Cardiac muscle cell (in vitro differentiated cells and primary cell): Measurements from ENCODE around the gene CLEC4M. TPM values are rescaled to one million over a fixed set of nuclear protein-coding genes. Genes with fewer than 3 reads are reported as not detected.
"Not testable (repeated sequence)": the region's sequence is repeated elsewhere in the genome, so short reads cannot be mapped to it uniquely, and the experiment has no call there.

ENCODE experiments used
- DNase-seq, 2 donors: peaks; one replicate each; pipeline versions ENCODE4 v3.0.0 to v3.0.0-alpha.2; 2010 to 2017; ENCODE audit warnings: low read depth in 1 of 2, low spot score in 1 of 2
- H3K27ac ChIP-seq: fragments of 200-600 bp; sonication (generic); 2 replicates; pipeline ENCODE4 v1.5.1; 2016
- H3K27me3 ChIP-seq: fragments of 200-600 bp; sonication (generic); 2 replicates; pipeline ENCODE4 v1.6.0; 2016; ENCODE audit warnings: control low read depth
- H3K36me3 ChIP-seq: fragments of 200-600 bp; sonication (generic); 2 replicates; pipeline ENCODE4 v1.5.1; 2016; ENCODE audit warnings: control low read depth
- H3K4me1 ChIP-seq: fragments of 200-600 bp; sonication (generic); 2 replicates; pipeline ENCODE4 v1.8.1; 2017; ENCODE audit warnings: low read depth, mild to moderate bottlenecking, mixed run types
- H3K4me3 ChIP-seq: fragments of 200-600 bp; sonication (generic); 2 replicates; pipeline ENCODE4 v1.5.1; 2016; ENCODE audit warnings: mild to moderate bottlenecking
- H3K9me3 ChIP-seq: fragments of 200-600 bp; sonication (generic); 2 replicates; pipeline ENCODE4 v1.5.1; 2017; ENCODE audit warnings: low read depth, mild to moderate bottlenecking, control low read depth
- polyA plus RNA-seq: library from polyadenylated mRNA; unstranded; fragments of >200 nt; fragmentation: Nextera tagmentation; extraction: Ambion mirVana; gene quantifications from 2 replicates; pipeline ENCODE4 v1.2.1, GENCODE V29; 2016
- total RNA-seq: library from RNA; depleted of rRNA; stranded (reverse); fragments of >200 nt; gene quantifications from 2 replicates; pipeline ENCODE4 v1.2.3, GENCODE V29; 2016
- TF ChIP-seq, protein P1 (sequence below): IDR thresholded peaks from 2 replicates; pipeline ENCODE4 v1.5.1; 2012; ENCODE audit warnings: low read depth, mild to moderate bottlenecking, low read length

Gene CLEC4M
- total and polyA plus RNA-seq, 2 experiments from 2014 or later = 0.48 to 0.54 TPM

DNA sequence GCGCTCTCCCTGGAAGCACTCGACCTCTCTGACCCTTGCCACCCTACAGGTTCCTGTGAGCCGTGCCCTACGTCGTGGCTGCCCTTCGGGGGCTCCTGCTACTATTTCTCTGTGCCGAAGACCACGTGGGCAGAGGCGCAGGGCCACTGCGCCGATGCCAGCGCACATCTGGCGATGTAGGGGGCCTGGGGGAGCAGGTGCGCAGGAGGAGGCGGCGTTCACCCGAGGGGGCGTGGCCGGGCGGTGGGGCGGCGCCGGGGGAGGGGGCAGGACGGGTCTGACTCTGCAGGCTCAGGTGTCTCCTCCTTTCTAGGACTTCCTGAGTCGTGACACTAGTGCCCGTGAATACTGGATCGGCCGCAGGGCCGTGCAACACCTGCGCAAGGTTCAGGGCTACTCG, 26.4 kb downstream of the CLEC4M start:
- Histone ChIP-seq H3K9me3 (no peaks in the 10 kb centered on the region), H3K27ac (no peak overlapping the region), H3K36me3 (no peaks in the 10 kb centered on the region), H3K4me3 (no peak overlapping the region), H3K27me3 (peaks cover 65% of the 10 kb centered on the region), H3K4me1 (no peaks in the 10 kb centered on the region)
- TF ChIP-seq, protein P1, sequence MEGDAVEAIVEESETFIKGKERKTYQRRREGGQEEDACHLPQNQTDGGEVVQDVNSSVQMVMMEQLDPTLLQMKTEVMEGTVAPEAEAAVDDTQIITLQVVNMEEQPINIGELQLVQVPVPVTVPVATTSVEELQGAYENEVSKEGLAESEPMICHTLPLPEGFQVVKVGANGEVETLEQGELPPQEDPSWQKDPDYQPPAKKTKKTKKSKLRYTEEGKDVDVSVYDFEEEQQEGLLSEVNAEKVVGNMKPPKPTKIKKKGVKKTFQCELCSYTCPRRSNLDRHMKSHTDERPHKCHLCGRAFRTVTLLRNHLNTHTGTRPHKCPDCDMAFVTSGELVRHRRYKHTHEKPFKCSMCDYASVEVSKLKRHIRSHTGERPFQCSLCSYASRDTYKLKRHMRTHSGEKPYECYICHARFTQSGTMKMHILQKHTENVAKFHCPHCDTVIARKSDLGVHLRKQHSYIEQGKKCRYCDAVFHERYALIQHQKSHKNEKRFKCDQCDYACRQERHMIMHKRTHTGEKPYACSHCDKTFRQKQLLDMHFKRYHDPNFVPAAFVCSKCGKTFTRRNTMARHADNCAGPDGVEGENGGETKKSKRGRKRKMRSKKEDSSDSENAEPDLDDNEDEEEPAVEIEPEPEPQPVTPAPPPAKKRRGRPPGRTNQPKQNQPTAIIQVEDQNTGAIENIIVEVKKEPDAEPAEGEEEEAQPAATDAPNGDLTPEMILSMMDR = no peak
- DNase-seq = no peak

DNA sequence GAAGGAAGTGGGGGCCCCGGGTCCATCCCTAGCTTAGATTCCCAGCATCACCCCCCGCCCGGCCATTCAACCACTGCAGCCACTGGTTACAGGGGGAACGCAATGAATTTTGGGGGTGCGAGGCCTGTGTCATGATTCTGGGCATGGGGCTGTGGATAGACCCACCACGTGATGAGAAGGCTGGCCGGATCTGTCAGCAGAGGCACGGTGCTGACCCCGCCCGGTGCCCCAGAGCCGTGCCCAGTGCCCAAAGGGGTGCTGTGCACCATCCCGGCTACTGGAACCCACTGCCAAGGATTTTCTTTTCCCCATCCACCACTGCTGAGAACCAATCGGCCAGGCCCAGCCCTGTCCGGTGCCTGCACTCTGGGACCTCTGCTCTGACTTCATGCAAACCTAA, 27.4 kb downstream of the CLEC4M start:
- H3K4me3 ChIP-seq = no peak overlapping the region
- H3K27me3 ChIP-seq = peaks cover 59% of the 10 kb centered on the region
- no peaks in the 10 kb centered on the region for H3K9me3 ChIP-seq
- no peak overlapping the region for H3K27ac ChIP-seq
- TF ChIP-seq, protein P1 = no peak
- no peaks in the 10 kb centered on the region for H3K36me3 ChIP-seq
- no peak for DNase-seq
- H3K4me1 ChIP-seq = no peaks in the 10 kb centered on the region

DNA sequence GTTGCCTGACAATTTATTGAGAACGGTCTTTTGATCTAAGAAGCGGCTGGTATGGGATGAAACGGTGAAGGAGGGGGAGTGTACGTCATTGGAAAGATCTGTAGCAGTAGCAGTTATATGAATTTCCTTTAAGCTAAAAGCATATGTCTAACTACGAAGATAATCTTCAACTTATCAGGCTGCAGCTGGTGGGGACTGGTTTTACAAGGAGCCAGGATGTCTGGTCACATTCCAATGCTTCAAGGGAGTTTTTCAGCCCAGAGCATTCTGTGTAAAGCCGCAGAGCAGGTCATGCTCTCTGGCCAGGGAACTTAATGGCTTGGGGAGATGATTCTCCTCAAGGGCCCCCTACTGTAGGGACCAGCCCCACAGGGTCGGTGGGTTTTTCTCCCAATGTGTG, 29.2 kb downstream of the CLEC4M start:
- Histone ChIP-seq H3K4me1 (no peaks in the 10 kb centered on the region), H3K36me3 (no peaks in the 10 kb centered on the region), H3K27ac (no peak overlapping the region), H3K4me3 (no peak overlapping the region), H3K27me3 (peaks cover 42% of the 10 kb centered on the region), H3K9me3 (no peaks in the 10 kb centered on the region)
- TF ChIP-seq, protein P1 = no peak
- peak; percentile 18 to 46 for DNase-seq

DNA sequence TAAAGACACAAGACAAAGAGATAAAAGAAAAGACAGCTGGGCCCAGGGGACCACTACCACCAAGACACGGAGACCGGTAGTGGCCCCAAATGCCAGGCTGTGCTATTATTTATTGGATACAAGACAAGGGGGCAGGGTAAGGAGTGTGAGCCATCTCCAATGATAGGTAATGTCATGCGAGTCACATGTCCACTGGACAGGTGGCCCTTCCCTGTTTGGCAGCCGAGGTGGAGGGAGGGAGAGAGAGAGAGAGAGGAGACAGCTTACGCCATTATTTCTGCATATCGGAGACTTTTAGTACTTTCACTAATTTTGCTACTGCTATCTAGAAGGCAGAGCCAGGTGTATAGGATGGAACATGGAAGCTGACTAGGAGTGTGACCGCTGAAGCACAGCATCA, 29.7 kb downstream of the CLEC4M start:
- not testable (repeated sequence) for H3K4me1 ChIP-seq, H3K4me3 ChIP-seq, H3K36me3 ChIP-seq, H3K27ac ChIP-seq, DNase-seq, H3K9me3 ChIP-seq
- peaks cover 37% of the 10 kb centered on the region for H3K27me3 ChIP-seq

DNA sequence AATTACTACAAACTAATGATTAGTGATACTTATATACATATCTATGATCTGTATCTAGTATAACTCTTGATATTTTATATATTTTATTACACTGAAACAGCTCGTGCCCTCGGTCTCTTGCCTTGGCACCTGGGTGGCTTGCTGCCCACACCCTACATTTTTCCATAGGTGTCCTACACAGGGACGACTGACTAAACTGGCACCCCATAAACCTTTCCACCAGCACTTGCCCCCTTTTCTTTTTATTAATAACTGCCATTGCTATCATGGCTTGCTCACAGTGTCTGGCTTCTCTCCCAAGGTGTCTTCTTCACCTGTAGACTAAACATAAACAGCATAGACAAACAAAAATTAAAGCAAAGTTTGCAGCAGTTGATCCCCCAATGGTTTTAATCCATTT, 30.4 kb downstream of the CLEC4M start:
- no peak overlapping the region for H3K4me3 ChIP-seq
- peaks cover 30% of the 10 kb centered on the region for H3K27me3 ChIP-seq
- H3K36me3 ChIP-seq = no peaks in the 10 kb centered on the region
- TF ChIP-seq, protein P1 = no peak
- no peaks in the 10 kb centered on the region for H3K4me1 ChIP-seq
- H3K27ac ChIP-seq = no peak overlapping the region
- H3K9me3 ChIP-seq = no peaks in the 10 kb centered on the region
- no peak for DNase-seq

DNA sequence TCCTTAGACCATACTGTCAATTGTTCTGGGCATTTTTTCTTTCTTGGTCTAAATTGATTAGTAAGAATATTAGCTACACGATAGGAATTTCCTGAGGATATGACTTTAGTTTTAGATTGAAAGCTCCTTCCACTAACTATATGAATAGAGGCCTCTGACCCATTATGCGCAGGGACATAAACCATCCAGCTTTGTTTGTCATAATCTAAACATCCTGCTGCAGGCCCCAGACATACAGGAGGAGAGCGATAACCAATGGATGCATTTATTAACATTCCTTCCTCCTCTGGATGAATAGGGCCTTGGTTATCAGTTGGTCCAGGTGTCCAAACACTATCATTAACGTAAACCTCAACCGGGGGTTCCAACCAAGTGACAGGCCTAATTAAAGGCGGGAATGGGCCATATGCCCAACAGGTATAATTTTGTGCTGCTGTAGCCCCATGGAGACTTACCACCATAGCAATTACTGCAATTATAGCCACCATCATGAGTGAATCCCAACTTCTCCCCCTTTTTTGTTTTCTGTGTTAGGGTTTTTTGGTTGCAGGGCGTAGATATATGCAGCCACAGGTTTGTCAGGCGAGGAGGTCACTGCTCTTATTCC, 32.6 kb downstream of the CLEC4M start:
- H3K27ac ChIP-seq = no peak overlapping the region
- no peaks in the 10 kb centered on the region for H3K4me1 ChIP-seq
- no peak overlapping the region for H3K4me3 ChIP-seq
- H3K9me3 ChIP-seq = no peaks in the 10 kb centered on the region
- TF ChIP-seq, protein P1 = no peak
- peaks cover 15% of the 10 kb centered on the region for H3K27me3 ChIP-seq
- DNase-seq = no peak
- H3K36me3 ChIP-seq = no peaks in the 10 kb centered on the region
